Measurements from ENCODE around the gene AFF3.

- TF ChIP-seq, protein P1, sequence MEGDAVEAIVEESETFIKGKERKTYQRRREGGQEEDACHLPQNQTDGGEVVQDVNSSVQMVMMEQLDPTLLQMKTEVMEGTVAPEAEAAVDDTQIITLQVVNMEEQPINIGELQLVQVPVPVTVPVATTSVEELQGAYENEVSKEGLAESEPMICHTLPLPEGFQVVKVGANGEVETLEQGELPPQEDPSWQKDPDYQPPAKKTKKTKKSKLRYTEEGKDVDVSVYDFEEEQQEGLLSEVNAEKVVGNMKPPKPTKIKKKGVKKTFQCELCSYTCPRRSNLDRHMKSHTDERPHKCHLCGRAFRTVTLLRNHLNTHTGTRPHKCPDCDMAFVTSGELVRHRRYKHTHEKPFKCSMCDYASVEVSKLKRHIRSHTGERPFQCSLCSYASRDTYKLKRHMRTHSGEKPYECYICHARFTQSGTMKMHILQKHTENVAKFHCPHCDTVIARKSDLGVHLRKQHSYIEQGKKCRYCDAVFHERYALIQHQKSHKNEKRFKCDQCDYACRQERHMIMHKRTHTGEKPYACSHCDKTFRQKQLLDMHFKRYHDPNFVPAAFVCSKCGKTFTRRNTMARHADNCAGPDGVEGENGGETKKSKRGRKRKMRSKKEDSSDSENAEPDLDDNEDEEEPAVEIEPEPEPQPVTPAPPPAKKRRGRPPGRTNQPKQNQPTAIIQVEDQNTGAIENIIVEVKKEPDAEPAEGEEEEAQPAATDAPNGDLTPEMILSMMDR (conservative IDR thresholded peaks at IDR 0.05 in 1 of 2, IDR thresholded peaks at IDR 0.05 in 1 of 2; ENCODE audit: low read depth in 1 of 2, low read length in 2 of 2): no peak
- no peak for TF ChIP-seq EZH2 (IDR thresholded peaks at IDR 0.05; ENCODE audit: low read length, missing control alignments)
Observed at GRCh38 chr2:99677814-99678213, 464.6 kb downstream of the AFF3 start.

Data from fibroblast of lung (primary cell).